ENCODE results near the gene ATF6. TPM values are rescaled to one million over a fixed set of nuclear protein-coding genes. Genes with fewer than 3 reads are reported as not detected.

Gene ATF6
- total and polyA plus RNA-seq, 4 donors = 10.0 to 22.5 (median 13.4) TPM

DNA sequence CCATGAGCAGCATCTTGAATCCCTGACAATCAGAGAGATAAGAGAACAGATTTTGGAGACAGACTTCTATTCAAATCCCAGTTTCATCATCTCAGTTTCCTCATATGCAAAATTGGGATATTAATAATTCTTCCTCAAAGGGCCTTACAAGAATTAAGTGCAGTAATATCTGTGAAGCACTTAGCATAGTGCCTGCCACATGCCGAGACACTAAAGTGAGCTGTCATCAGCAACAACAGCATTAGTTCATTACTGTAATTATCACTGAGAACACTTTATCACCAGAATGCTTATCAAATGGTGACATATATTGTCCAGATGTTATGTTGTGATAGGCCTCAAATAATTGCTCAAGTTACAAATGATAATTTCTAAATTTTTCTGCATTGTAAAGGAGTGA, 45.7 kb upstream of the ATF6 start:
- no peak overlapping the region for H3K9ac ChIP-seq (ENCODE audit: low read depth in 1 of 2, low read length in 2 of 2)
- TF ChIP-seq, protein P1, sequence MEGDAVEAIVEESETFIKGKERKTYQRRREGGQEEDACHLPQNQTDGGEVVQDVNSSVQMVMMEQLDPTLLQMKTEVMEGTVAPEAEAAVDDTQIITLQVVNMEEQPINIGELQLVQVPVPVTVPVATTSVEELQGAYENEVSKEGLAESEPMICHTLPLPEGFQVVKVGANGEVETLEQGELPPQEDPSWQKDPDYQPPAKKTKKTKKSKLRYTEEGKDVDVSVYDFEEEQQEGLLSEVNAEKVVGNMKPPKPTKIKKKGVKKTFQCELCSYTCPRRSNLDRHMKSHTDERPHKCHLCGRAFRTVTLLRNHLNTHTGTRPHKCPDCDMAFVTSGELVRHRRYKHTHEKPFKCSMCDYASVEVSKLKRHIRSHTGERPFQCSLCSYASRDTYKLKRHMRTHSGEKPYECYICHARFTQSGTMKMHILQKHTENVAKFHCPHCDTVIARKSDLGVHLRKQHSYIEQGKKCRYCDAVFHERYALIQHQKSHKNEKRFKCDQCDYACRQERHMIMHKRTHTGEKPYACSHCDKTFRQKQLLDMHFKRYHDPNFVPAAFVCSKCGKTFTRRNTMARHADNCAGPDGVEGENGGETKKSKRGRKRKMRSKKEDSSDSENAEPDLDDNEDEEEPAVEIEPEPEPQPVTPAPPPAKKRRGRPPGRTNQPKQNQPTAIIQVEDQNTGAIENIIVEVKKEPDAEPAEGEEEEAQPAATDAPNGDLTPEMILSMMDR (IDR thresholded peaks at IDR 0.05; ENCODE audit: low read depth, low read length, missing input control) = no peak
- TF ChIP-seq, protein P2, sequence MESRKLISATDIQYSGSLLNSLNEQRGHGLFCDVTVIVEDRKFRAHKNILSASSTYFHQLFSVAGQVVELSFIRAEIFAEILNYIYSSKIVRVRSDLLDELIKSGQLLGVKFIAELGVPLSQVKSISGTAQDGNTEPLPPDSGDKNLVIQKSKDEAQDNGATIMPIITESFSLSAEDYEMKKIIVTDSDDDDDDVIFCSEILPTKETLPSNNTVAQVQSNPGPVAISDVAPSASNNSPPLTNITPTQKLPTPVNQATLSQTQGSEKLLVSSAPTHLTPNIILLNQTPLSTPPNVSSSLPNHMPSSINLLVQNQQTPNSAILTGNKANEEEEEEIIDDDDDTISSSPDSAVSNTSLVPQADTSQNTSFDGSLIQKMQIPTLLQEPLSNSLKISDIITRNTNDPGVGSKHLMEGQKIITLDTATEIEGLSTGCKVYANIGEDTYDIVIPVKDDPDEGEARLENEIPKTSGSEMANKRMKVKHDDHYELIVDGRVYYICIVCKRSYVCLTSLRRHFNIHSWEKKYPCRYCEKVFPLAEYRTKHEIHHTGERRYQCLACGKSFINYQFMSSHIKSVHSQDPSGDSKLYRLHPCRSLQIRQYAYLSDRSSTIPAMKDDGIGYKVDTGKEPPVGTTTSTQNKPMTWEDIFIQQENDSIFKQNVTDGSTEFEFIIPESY (IDR thresholded peaks at IDR 0.05) = no peak
- TF ChIP-seq, protein P3, sequence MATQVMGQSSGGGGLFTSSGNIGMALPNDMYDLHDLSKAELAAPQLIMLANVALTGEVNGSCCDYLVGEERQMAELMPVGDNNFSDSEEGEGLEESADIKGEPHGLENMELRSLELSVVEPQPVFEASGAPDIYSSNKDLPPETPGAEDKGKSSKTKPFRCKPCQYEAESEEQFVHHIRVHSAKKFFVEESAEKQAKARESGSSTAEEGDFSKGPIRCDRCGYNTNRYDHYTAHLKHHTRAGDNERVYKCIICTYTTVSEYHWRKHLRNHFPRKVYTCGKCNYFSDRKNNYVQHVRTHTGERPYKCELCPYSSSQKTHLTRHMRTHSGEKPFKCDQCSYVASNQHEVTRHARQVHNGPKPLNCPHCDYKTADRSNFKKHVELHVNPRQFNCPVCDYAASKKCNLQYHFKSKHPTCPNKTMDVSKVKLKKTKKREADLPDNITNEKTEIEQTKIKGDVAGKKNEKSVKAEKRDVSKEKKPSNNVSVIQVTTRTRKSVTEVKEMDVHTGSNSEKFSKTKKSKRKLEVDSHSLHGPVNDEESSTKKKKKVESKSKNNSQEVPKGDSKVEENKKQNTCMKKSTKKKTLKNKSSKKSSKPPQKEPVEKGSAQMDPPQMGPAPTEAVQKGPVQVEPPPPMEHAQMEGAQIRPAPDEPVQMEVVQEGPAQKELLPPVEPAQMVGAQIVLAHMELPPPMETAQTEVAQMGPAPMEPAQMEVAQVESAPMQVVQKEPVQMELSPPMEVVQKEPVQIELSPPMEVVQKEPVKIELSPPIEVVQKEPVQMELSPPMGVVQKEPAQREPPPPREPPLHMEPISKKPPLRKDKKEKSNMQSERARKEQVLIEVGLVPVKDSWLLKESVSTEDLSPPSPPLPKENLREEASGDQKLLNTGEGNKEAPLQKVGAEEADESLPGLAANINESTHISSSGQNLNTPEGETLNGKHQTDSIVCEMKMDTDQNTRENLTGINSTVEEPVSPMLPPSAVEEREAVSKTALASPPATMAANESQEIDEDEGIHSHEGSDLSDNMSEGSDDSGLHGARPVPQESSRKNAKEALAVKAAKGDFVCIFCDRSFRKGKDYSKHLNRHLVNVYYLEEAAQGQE (IDR thresholded peaks at IDR 0.05) = no peak
- TF ChIP-seq RXRA (IDR thresholded peaks at IDR 0.05) = no peak
- no peak for TF ChIP-seq FOXA1 (IDR thresholded peaks at IDR 0.05)
- TF ChIP-seq, protein P4, sequence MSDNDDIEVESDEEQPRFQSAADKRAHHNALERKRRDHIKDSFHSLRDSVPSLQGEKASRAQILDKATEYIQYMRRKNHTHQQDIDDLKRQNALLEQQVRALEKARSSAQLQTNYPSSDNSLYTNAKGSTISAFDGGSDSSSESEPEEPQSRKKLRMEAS (IDR thresholded peaks at IDR 0.05) = no peak
- no peak for TF ChIP-seq EGR1 (IDR thresholded peaks at IDR 0.05; ENCODE audit: low read depth in 2 of 2)
- no peak for TF ChIP-seq TAF1 (conservative IDR thresholded peaks at IDR 0.05)
- TF ChIP-seq, protein P5, sequence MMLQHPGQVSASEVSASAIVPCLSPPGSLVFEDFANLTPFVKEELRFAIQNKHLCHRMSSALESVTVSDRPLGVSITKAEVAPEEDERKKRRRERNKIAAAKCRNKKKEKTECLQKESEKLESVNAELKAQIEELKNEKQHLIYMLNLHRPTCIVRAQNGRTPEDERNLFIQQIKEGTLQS (IDR thresholded peaks at IDR 0.05) = no peak
- TF ChIP-seq HNF4G (IDR thresholded peaks at IDR 0.05) = no peak
- TF ChIP-seq GABPA (IDR thresholded peaks at IDR 0.05 in 1 of 2, conservative IDR thresholded peaks at IDR 0.05 in 1 of 2) = no peak
- no peak for TF ChIP-seq HNF4A (conservative IDR thresholded peaks at IDR 0.05)
- WGBS = 93% methylated on average over 1 of the region's 1 CpG
- H3K4me1 ChIP-seq (ENCODE audit: control insufficient read depth in 4 of 4, insufficient read depth in 4 of 4, low read length in 3 of 4) = no peaks in the 10 kb centered on the region
- DNase-seq (ENCODE audit: low spot score) = no peak
- H3K27ac ChIP-seq (ENCODE audit: low read depth in 1 of 2, low read length in 2 of 2) = no peak overlapping the region
- no peak overlapping the region for H3K4me3 ChIP-seq (ENCODE audit: low read depth in 1 of 3, low read length in 3 of 3)
- no peaks in the 10 kb centered on the region for H3K27me3 ChIP-seq (ENCODE audit: control insufficient read depth in 4 of 4, insufficient read depth in 4 of 4, low read length in 3 of 4)
- no peaks in the 10 kb centered on the region for H3K36me3 ChIP-seq (ENCODE audit: control insufficient read depth in 4 of 4, insufficient read depth in 3 of 4, low read depth in 1 of 4, low read length in 3 of 4)
- H3K9me3 ChIP-seq (ENCODE audit: control insufficient read depth in 4 of 4, low read length in 3 of 4) = no peaks in the 10 kb centered on the region

DNA sequence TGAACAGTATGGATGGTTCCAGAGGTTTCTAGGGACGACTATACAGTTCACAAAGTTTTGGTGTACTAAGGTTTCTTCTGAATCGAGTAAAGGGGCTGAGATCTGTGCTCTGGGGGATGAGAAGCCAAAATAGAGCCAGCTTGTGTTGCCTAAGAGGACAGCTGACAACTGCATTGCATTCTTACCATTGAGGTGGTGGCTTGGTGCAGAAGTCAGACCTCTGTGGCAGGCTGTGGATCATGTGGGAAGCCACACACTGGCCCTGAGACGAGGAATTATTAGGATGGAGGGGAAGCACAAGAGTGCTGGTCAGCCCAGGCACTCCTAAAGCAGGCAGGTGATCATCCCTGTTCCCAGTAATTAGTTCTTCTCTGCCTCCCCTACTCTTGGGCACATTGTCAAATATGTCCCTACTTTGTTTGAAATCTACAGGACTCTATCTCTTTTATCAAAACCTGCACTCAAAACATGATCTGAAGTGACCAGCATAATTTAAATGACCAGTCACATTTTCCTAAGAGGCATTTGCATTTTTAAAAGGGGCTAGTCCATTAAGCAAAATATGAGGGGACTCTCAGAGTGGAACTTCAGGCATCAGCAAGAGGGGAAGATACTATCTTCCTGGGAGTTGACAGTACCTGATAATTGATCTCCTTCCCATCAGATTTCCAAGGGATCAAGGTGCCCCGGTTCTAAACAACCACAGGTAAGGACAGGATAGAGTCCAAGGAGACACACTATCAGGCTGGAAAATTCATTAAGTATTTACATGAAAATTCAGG, 45.0 kb upstream of the ATF6 start, which contains the start of gene FCRLB:
TSS of gene FCRLB (plus strand) at position 589 of the 782 bp plus-strand sequence. CDS start 1,129 bp downstream, outside the sequence.
- DNase-seq (ENCODE audit: low spot score) = no peak
- H3K27me3 ChIP-seq (ENCODE audit: control insufficient read depth in 4 of 4, insufficient read depth in 4 of 4, low read length in 3 of 4) = no peaks in the 10 kb centered on the region
- H3K9ac ChIP-seq (ENCODE audit: low read depth in 1 of 2, low read length in 2 of 2) = no peak within 1 kb of the TSS
- H3K4me1 ChIP-seq (ENCODE audit: control insufficient read depth in 4 of 4, insufficient read depth in 4 of 4, low read length in 3 of 4) = peaks cover 2 to 7% (median 5%) of the 10 kb centered on the region in 4 donors
- no peaks in the 10 kb centered on the region for H3K9me3 ChIP-seq (ENCODE audit: control insufficient read depth in 4 of 4, low read length in 3 of 4)
- no peak within 1 kb of the TSS for H3K27ac ChIP-seq (ENCODE audit: low read depth in 1 of 2, low read length in 2 of 2)
- no peak within 1 kb of the TSS for H3K4me3 ChIP-seq (ENCODE audit: low read depth in 1 of 3, low read length in 3 of 3)
- WGBS = 59% methylated on average over 4 of the region's 4 CpGs
- H3K36me3 ChIP-seq (ENCODE audit: control insufficient read depth in 4 of 4, insufficient read depth in 3 of 4, low read depth in 1 of 4, low read length in 3 of 4) = no peaks in the 10 kb centered on the region
- no peak for TF ChIP-seq NR2F2 (IDR thresholded peaks at IDR 0.05)
- TF ChIP-seq, protein P1 (IDR thresholded peaks at IDR 0.05; ENCODE audit: low read depth, low read length, missing input control) = no peak
- TF ChIP-seq HNF4A (conservative IDR thresholded peaks at IDR 0.05) = no peak

Measured in liver (tissue), 9 donors.